NOMO-1 treated with dmso at 0.1 percent for 144 hours (cell line): ENCODE data around the gene ASL.
"Not testable (repeated sequence)": the region's sequence is repeated elsewhere in the genome, so short reads cannot be mapped to it uniquely, and the experiment has no call there.

Experiments used
- DNase-seq: peaks from one replicate; lab custom pipeline; 2025; ENCODE audit not compliant: unreplicated experiment; lab: John Stamatoyannopoulos, UW

The ASL gene

DNA sequence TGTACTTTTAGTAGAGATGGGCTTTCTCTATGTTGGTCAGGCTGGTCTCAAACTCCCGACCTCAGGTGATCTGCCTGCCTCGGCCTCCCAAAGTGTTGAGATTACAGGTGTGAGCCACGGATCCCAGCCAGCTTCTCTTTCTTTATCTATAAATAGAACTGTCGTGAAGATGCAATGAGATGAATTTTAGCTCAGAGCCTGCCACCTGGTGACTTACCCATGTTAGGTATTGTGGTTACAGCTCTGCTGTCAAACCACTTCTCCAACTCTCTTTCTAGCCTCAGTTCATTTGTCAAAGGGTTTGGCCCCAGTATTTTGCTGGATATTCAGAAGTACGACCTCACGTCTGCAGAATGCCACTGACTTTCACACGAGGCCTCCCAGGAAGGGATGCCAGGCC is 3.4 kb upstream of the ASL start:
- DNase-seq, result not testable (repeated sequence)

DNA sequence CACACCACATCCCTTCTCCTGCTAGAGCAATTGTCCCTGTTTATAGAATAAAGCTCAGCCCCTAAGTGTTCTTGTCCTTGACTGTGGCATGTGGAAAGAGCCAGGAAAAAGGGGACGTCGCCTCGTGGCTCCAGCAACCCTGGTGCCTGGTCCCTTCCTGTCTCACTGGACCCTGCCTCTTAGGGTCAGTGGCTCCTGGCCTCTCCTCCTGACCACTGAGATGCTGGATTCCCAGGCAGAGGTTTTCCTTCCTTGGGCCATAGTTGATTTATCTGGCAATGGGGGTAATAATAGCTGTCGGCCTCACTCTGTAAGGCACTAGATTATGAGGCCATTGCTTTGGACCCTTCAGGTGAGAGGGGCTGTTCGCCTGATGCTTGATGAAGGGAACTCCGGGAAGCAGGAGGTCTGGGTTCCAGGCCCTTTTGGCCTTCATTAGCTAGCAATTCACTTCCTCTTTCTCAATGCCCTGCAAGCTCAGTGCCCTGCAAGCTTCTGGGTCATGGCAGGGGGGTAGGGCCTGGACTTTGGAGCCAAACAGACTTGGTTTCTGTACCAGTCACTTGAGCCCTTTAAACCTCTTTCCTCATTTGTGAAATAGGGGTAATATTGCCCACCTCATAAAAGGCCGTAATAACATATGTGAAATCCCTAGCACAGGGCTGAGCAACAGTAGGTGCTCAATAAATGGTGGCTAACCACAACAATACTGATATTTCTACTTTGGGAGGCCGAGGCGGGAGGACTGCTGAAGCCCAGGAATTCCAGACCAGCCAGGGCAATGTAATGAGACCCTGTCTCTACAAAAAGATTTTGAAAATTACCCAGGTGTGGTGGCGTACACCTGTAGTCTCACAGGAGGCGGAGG is 1.1 kb downstream of the ASL start:
- DNase-seq, result peak; percentile 60

DNA sequence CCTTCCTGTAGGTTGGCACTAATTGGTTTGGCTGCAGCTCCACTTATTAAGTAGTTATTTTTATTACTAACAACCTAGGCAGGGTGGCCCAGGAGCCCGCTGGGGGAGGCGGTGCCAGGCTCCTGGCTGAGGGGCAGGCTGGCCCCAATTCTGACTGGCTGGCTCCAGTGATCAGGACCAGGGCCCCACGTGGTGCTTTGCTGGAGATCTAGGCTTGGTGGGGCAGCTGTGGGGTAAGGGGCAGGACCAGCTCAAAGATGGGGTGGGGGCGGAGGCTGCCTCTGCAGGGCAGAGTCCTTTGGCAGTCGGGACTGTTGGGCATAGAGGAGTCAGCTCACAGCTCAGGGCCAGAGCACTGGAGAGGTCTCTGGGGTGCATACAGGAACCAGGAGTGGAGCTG is 2.4 kb downstream of the ASL start:
- no peak for DNase-seq

DNA sequence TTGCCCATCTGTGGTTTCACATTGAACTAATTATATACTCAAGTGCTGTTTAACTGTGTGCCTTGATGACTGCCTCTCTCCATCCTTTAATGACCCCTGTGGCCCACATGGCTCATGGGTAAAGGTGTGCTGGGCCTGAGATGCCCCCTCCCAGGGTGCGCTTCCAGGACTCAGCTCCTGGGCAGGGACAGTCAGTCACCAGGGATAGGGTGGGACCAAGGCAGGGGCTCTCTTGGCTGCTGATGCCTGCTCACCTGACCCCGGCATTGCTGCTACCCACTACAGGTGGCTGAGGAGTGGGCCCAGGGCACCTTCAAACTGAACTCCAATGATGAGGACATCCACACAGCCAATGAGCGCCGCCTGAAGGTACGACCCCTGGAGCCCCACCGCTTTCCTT is 6.5 kb downstream of the ASL start:
- DNase-seq, result no peak

- DNase-seq, result no peak
Observed at GRCh38 chr7:66082886-66083415, 7.3 kb downstream of the ASL start.

GRCh38 chr7:66083677-66084076 is 8.1 kb downstream of the ASL start:
- no peak for DNase-seq

GRCh38 chr7:66088861-66089838 is 13.5 kb downstream of the ASL start:
- DNase-seq, result no peak

DNA sequence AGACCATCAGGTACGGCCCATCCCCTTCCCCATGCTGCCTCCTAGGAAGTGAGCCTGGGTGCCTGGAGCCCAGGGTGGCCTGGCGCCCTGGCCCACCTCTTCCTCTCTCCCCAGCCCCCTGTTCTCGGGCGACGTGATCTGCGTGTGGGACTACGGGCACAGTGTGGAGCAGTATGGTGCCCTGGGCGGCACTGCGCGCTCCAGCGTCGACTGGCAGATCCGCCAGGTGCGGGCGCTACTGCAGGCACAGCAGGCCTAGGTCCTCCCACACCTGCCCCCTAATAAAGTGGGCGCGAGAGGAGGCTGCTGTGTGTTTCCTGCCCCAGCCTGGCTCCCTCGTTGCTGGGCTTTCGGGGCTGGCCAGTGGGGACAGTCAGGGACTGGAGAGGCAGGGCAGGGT is 17.0 kb downstream of the ASL start:
- DNase-seq, result no peak

- no peak for DNase-seq
Observed at GRCh38 chr7:66095010-66095409, 19.4 kb downstream of the ASL start.

DNA sequence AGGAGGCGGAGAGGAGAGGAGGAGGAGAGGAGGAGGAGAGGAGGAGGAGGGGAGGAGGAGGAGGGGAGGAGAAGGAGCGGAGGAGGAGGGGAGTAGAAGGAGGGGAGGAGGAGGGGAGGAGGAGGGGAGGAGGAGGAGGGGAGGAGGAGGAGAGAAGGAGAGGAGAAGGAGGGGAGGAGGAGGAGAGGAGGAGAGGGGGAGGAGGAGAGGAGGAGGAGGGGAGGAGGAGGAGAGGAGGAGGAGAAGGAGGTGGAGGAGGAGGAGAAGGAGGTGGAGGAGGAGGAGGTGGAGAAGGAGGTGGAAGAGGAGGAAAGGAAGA is 23.6 kb downstream of the ASL start:
- no peak for DNase-seq

- peak; percentile 41 for DNase-seq
Observed at GRCh38 chr7:66099551-66100407, 24.2 kb downstream of the ASL start.

- no peak for DNase-seq
Observed at GRCh38 chr7:66100408-66101050, 24.9 kb downstream of the ASL start.

GRCh38 chr7:66102168-66102567 is 26.5 kb downstream of the ASL start:
- not testable (repeated sequence) for DNase-seq

GRCh38 chr7:66103994-66104393 is 28.4 kb downstream of the ASL start:
- not testable (repeated sequence) for DNase-seq

DNA sequence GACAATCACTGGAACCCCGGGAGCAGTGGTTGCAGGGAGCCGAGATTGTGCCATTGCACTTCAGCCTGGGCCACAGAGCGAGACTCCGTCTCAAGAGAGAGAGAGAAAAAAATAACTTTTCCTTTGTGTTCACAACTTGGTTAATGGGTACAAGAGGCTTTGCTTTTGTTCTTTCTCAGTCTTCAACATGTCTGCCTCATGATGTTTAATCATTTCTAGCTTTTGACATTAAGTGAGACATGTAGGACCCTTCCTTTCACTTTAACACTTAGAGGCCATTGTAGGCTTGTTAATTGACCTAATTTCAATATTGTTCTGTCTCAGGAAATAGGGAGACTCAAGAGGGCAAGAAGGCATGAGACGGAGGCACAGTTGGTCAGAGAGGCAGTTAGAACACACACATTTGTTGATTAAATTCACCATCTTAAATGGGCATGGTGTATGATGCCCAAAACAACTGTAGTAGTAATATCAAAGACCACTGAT is 29.7 kb downstream of the ASL start:
- DNase-seq, result no peak

DNA sequence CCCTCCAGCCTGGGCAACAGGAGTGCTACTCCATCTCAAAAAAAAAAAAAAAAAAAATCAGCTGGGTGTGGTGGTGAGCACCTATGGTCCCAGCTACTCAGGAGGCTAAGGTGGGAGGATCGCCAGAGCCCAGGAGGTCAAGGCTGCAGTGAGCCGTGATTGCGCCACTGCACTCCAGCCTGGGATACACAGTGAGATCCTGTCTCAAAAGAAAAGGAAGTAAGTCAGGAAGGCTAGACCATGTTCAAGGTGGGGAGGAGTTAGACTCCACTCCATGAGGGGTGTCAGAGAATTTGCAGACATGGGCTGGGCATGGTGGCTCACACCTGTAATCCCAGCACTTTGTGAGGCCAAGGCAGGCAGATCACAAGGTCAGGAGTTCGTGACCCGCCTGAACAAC is 32.8 kb downstream of the ASL start:
- DNase-seq, result not testable (repeated sequence)

DNA sequence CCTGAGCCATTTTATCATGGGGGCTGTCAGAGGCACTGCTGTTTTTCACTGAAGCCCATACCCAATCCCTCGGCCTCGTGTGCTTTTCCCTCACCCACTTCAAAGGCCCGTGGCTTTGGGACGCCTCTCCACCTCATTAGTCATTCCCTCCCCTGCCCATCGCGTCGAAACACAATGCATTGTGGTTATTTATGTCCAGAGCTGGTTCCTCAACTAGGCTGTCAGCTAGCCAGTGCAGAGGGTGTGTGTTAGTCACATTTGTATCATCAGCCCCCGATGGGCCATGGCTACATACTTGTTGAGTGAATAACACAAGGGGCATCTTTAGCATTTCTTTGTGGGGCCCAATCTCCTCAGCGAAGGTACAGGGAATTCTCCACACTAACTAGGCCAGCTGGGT is 35.2 kb downstream of the ASL start:
- no peak for DNase-seq

GRCh38 chr7:66114743-66115649 is 39.4 kb downstream of the ASL start, which contains the start of gene CRCP:
CRCP (plus strand) TSS chr7:66114847; CDS start chr7:66114963, 116 bp downstream.
- peak; percentile 75 for DNase-seq
